ENCODE results near the gene NEO1. TPM values are rescaled to one million over a fixed set of nuclear protein-coding genes. Genes with fewer than 3 reads are reported as not detected.

NEO1 gene
- total and polyA plus RNA-seq, 2 experiments from 2014 or later = 39.1 to 64.0 TPM

GRCh38 chr15:73031648-73032047, 20.6 kb upstream of the NEO1 start:
- Histone ChIP-seq H3K79me2 (no peaks in the 10 kb centered on the region), H4K20me1 (ENCODE audit: insufficient read depth, poor library complexity, severe bottlenecking) (no peaks in the 10 kb centered on the region), H3K9me3 (ENCODE audit: low read depth) (no peaks in the 10 kb centered on the region), H3K9me2 (replicated peaks; ENCODE audit: insufficient read depth) (no peaks in the 10 kb centered on the region), H3K27ac (no peak overlapping the region), H3K4me2 (no peak overlapping the region), H2AFZ (no peak overlapping the region), H3K36me3 (replicated peaks; ENCODE audit: insufficient read depth, low read depth) (no peaks in the 10 kb centered on the region), H3K27me3 (peaks cover 2% of the 10 kb centered on the region), H3K4me3 (no peak overlapping the region), H3K4me1 (ENCODE audit: insufficient read depth) (peaks cover 15% of the 10 kb centered on the region)
- WGBS (ENCODE audit: low lambda C conversion rate, missing lambda C conversion rate) = 97% methylated on average over 2 of the region's 2 CpGs
- no peak for TF ChIP-seq CTCF (IDR thresholded peaks at IDR 0.05; ENCODE audit: poor library complexity)
- no peak for TF ChIP-seq EZH2phosphoT487 (IDR thresholded peaks at IDR 0.05; ENCODE audit: low read depth, severe bottlenecking, unreplicated experiment)
- TF ChIP-seq EZH2 (IDR thresholded peaks at IDR 0.05; ENCODE audit: borderline replicate concordance) = no peak
- no peak for DNase-seq (ENCODE audit: low spot score)

GRCh38 chr15:73033611-73034010, 18.7 kb upstream of the NEO1 start:
- DNase-seq (ENCODE audit: low spot score) = no peak
- peaks cover 11% of the 10 kb centered on the region for H3K4me1 ChIP-seq (ENCODE audit: insufficient read depth)
- H3K79me2 ChIP-seq = no peaks in the 10 kb centered on the region
- H3K9me2 ChIP-seq (replicated peaks; ENCODE audit: insufficient read depth) = no peaks in the 10 kb centered on the region
- no peak for TF ChIP-seq EZH2phosphoT487 (IDR thresholded peaks at IDR 0.05; ENCODE audit: low read depth, severe bottlenecking, unreplicated experiment)
- no peak for TF ChIP-seq EZH2 (IDR thresholded peaks at IDR 0.05; ENCODE audit: borderline replicate concordance)
- TF ChIP-seq CTCF (IDR thresholded peaks at IDR 0.05; ENCODE audit: poor library complexity) = no peak
- no peaks in the 10 kb centered on the region for H3K9me3 ChIP-seq (ENCODE audit: low read depth)
- no peak overlapping the region for H3K4me2 ChIP-seq
- H3K27ac ChIP-seq = no peak overlapping the region
- peaks cover 2% of the 10 kb centered on the region for H3K27me3 ChIP-seq
- H2AFZ ChIP-seq = no peak overlapping the region
- H3K36me3 ChIP-seq (replicated peaks; ENCODE audit: insufficient read depth, low read depth) = no peaks in the 10 kb centered on the region
- H4K20me1 ChIP-seq (ENCODE audit: insufficient read depth, poor library complexity, severe bottlenecking) = no peaks in the 10 kb centered on the region
- H3K4me3 ChIP-seq = no peak overlapping the region
- 78% methylated on average over 5 of the region's 5 CpGs for WGBS (ENCODE audit: low lambda C conversion rate, missing lambda C conversion rate)

- no peaks in the 10 kb centered on the region for H3K9me2 ChIP-seq (replicated peaks; ENCODE audit: insufficient read depth)
- H3K27me3 ChIP-seq = peaks cover 2% of the 10 kb centered on the region
- TF ChIP-seq EZH2 (IDR thresholded peaks at IDR 0.05; ENCODE audit: borderline replicate concordance) (no peak), EZH2phosphoT487 (IDR thresholded peaks at IDR 0.05; ENCODE audit: low read depth, severe bottlenecking, unreplicated experiment) (no peak), CTCF (IDR thresholded peaks at IDR 0.05; ENCODE audit: poor library complexity) (no peak)
- no peaks in the 10 kb centered on the region for H3K79me2 ChIP-seq
- WGBS (ENCODE audit: low lambda C conversion rate, missing lambda C conversion rate) = 68% methylated on average over 1 of the region's 1 CpG
- no peaks in the 10 kb centered on the region for H4K20me1 ChIP-seq (ENCODE audit: insufficient read depth, poor library complexity, severe bottlenecking)
- no peaks in the 10 kb centered on the region for H3K36me3 ChIP-seq (replicated peaks; ENCODE audit: insufficient read depth, low read depth)
- no peak overlapping the region for H2AFZ ChIP-seq
- DNase-seq (ENCODE audit: low spot score) = no peak
- peaks cover 6% of the 10 kb centered on the region for H3K4me1 ChIP-seq (ENCODE audit: insufficient read depth)
- no peak overlapping the region for H3K27ac ChIP-seq
- no peak overlapping the region for H3K4me2 ChIP-seq
- no peak overlapping the region for H3K4me3 ChIP-seq
- no peaks in the 10 kb centered on the region for H3K9me3 ChIP-seq (ENCODE audit: low read depth)
These were observed 18.0 kb upstream of the NEO1 start for GRCh38 chr15:73034221-73034620.

GRCh38 chr15:73035221-73035620, 17.0 kb upstream of the NEO1 start:
- H3K4me2 ChIP-seq = no peak overlapping the region
- TF ChIP-seq EZH2 (IDR thresholded peaks at IDR 0.05; ENCODE audit: borderline replicate concordance) (no peak), EZH2phosphoT487 (IDR thresholded peaks at IDR 0.05; ENCODE audit: low read depth, severe bottlenecking, unreplicated experiment) (no peak), CTCF (IDR thresholded peaks at IDR 0.05; ENCODE audit: poor library complexity) (no peak)
- no peak overlapping the region for H2AFZ ChIP-seq
- no peaks in the 10 kb centered on the region for H3K36me3 ChIP-seq (replicated peaks; ENCODE audit: insufficient read depth, low read depth)
- no peak overlapping the region for H3K27ac ChIP-seq
- no peaks in the 10 kb centered on the region for H3K4me1 ChIP-seq (ENCODE audit: insufficient read depth)
- H3K79me2 ChIP-seq = no peaks in the 10 kb centered on the region
- H3K4me3 ChIP-seq = no peak overlapping the region
- no peaks in the 10 kb centered on the region for H3K9me2 ChIP-seq (replicated peaks; ENCODE audit: insufficient read depth)
- peaks cover 2% of the 10 kb centered on the region for H3K27me3 ChIP-seq
- 89% methylated on average over 2 of the region's 2 CpGs for WGBS (ENCODE audit: low lambda C conversion rate, missing lambda C conversion rate)
- DNase-seq (ENCODE audit: low spot score) = no peak
- no peaks in the 10 kb centered on the region for H3K9me3 ChIP-seq (ENCODE audit: low read depth)
- H4K20me1 ChIP-seq (ENCODE audit: insufficient read depth, poor library complexity, severe bottlenecking) = no peaks in the 10 kb centered on the region

All from hepatocyte (in vitro differentiated cells).